ENCODE results near the gene CLEC1A.

DNA sequence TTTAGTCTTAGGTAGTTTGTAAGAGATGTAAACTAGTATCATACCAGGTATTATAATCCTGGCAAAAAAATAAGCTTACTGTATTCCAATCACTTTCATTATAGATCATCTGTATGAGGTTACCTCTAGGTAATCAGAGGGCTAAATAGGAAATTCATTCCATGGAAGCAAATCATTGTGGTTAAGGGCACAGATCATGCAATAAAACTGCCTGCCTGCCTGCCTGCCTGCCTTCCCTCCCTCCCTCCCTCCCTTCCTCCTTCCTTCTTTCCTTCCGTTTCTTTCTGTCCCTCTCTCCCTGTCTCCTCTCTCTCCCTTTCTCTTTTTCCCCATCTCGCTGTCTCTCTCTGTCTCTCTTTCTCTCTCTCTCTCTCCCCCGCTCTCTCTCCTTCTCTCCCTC lies 71.5 kb downstream of the CLEC1A start:
- TF ChIP-seq, protein P1, sequence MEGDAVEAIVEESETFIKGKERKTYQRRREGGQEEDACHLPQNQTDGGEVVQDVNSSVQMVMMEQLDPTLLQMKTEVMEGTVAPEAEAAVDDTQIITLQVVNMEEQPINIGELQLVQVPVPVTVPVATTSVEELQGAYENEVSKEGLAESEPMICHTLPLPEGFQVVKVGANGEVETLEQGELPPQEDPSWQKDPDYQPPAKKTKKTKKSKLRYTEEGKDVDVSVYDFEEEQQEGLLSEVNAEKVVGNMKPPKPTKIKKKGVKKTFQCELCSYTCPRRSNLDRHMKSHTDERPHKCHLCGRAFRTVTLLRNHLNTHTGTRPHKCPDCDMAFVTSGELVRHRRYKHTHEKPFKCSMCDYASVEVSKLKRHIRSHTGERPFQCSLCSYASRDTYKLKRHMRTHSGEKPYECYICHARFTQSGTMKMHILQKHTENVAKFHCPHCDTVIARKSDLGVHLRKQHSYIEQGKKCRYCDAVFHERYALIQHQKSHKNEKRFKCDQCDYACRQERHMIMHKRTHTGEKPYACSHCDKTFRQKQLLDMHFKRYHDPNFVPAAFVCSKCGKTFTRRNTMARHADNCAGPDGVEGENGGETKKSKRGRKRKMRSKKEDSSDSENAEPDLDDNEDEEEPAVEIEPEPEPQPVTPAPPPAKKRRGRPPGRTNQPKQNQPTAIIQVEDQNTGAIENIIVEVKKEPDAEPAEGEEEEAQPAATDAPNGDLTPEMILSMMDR (IDR thresholded peaks at IDR 0.05): no peak
- TF ChIP-seq EP300 (IDR thresholded peaks at IDR 0.05) (no peak), POLR2A (IDR thresholded peaks at IDR 0.05) (no peak)

Measured in tibial nerve (tissue), 4 donors.